ENCODE data around the gene MARCHF7.

GRCh38 chr2:159712143-159712928, at the start of gene MARCHF7:
- peak; percentile 90 for TF ChIP-seq POLR2A (IDR thresholded peaks at IDR 0.05; ENCODE audit: extremely low read depth, insufficient read length)
- TF ChIP-seq, protein P1, sequence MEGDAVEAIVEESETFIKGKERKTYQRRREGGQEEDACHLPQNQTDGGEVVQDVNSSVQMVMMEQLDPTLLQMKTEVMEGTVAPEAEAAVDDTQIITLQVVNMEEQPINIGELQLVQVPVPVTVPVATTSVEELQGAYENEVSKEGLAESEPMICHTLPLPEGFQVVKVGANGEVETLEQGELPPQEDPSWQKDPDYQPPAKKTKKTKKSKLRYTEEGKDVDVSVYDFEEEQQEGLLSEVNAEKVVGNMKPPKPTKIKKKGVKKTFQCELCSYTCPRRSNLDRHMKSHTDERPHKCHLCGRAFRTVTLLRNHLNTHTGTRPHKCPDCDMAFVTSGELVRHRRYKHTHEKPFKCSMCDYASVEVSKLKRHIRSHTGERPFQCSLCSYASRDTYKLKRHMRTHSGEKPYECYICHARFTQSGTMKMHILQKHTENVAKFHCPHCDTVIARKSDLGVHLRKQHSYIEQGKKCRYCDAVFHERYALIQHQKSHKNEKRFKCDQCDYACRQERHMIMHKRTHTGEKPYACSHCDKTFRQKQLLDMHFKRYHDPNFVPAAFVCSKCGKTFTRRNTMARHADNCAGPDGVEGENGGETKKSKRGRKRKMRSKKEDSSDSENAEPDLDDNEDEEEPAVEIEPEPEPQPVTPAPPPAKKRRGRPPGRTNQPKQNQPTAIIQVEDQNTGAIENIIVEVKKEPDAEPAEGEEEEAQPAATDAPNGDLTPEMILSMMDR (IDR thresholded peaks at IDR 0.05; ENCODE audit: low read depth, low read length) = peak; percentile 45
- TF ChIP-seq, protein P2, sequence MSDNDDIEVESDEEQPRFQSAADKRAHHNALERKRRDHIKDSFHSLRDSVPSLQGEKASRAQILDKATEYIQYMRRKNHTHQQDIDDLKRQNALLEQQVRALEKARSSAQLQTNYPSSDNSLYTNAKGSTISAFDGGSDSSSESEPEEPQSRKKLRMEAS (IDR thresholded peaks at IDR 0.05; ENCODE audit: low read depth, low read length) = peak; percentile 18; the same call in 1 of the 2 replicates
- peak; percentile 50 for TF ChIP-seq MYC (IDR thresholded peaks at IDR 0.05; ENCODE audit: low read depth, low read length)

Data from NB4 (cell line).